HFF-Myc (cell line): ENCODE data around the gene LETM1.

ENCODE experiments used
- DNase-seq: peaks from one replicate; pipeline ENCODE4 v3.0.0-alpha.2; 2011; ENCODE audit warnings: low read depth; ENCODE audit errors: extremely low read depth
- H3K4me3 ChIP-seq: replicated peaks from 2 replicates; pipeline ENCODE4 v1.5.1; 2011; ENCODE audit warnings: low read depth, mild to moderate bottlenecking, control low read depth, low read length
- CTCF ChIP-seq: IDR thresholded peaks from 2 replicates; pipeline ENCODE4 v1.5.1; 2012; ENCODE audit warnings: mild to moderate bottlenecking, low read depth, low read length, control low read depth; ENCODE audit errors: missing control alignments

LETM1 gene

DNA sequence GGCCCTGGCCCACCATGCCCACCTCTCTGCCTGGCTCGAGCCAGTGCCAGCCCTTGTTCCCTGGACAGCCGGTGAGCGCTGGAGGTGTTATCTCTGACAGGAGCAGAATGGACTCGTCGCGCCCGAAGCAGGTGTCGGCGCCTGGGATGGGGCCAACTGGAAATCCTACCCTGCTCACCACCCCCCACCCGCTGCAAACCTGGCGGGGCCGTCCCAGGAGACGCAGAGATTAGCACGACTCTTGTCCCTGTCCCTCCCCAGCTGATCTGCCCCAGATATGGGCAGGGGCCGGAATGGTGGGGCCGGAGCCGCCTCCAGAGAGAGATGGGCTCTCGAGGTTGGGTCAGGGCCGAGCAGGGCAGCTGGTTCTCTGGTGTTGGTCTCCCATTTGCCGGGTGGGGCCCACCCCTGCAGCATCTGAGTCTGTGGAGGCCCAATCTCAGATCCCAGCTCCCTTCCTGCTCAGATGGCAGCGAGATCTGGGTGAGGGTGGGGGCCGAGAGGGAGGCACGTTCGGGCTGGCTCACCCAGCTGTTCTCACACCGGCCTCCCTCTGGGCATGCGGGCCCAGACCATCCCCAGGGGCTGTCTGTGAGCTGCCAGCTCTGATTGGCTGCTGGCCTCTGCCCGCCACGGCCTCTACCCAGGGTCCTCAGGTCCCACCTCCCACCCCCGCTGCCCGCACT, 83.0 kb downstream of the LETM1 start:
- H3K4me3 ChIP-seq, result no peak overlapping the region
- DNase-seq, result no peak

DNA sequence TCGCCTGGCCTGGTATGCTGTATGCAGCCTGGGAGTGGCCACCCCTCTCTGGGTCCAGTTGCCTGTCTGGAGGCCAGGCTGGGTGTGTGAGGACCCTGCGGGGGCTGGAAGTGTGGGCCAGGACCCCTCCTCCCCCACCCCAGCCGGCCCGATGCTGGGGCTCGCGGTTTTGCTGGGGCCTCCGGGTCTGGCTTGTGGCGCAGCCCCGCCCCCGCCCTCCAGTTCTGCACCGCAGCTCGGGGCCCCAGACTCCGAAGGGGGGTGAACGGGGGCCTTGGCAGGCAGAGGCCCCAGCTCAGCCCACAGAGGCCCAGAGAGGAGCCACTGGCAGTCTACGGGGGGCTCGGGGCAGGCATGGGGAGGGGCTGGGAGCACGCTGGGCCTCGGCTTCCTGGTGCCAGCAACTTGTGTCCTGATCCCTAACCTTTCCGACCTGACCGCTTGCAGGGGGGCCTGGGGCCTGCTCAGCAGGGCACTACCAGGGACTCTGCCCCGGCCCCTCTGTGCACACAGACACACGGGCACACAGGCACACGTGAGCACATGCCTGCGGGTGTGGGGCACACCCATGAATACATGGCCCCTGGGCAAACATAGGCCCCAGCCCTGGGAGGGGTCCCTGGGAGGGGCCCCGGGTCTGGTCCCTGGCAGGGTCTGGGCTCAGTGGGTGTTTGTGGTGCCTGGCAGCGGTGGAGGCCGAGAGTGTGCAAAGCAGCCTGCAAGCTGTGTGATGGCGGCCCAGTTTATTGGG, 84.2 kb downstream of the LETM1 start:
- DNase-seq, result no peak
- no peak overlapping the region for H3K4me3 ChIP-seq
- TF ChIP-seq CTCF, result no peak

More for the DNA sequence above, 83.0 kb downstream of the LETM1 start:
- TF ChIP-seq CTCF, result no peak

GRCh38 chr4:1770791-1771231, 85.1 kb downstream of the LETM1 start:
- H3K4me3 ChIP-seq, result no peak overlapping the region
- no peak for DNase-seq
- no peak for TF ChIP-seq CTCF

GRCh38 chr4:1770245-1770644, 85.7 kb downstream of the LETM1 start:
- DNase-seq, result no peak
- TF ChIP-seq CTCF, result no peak
- no peak overlapping the region for H3K4me3 ChIP-seq

DNA sequence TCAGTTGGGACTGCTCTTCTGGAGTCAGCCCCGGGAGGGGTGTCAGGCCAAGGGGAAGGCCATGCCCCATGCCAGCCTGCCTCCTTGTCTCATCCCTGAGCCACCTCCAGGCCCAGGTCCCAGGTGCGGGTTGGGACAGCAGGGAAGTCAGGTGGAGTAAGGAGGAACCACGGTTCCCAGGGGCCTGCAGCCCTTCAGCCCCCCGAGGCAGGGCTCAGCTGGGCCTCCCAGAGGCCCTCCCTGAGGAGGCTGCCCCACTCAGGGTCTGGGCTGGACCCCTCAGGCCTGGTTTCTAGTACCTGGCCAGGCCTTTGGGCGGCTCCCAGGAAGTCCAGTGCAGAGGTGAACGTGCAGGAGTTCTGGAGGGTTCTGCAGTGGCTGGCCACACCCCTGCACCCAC, 86.3 kb downstream of the LETM1 start:
- H3K4me3 ChIP-seq, result no peak overlapping the region
- no peak for TF ChIP-seq CTCF

GRCh38 chr4:1768367-1769034, 87.5 kb downstream of the LETM1 start:
- H3K4me3 ChIP-seq, result no peak overlapping the region
- no peak for TF ChIP-seq CTCF
- DNase-seq, result no peak

More for the DNA sequence above, 86.3 kb downstream of the LETM1 start:
- no peak for DNase-seq
